Fibroblast of skin of left quadriceps (primary cell): Measurements from ENCODE around the gene AGXT.

Experiments
- DNase-seq, 2 experiments: peaks; one replicate each; pipeline ENCODE4 v3.0.0-alpha.2; 2013; ENCODE audit warnings: low read depth in 2 of 2

Gene AGXT

DNA sequence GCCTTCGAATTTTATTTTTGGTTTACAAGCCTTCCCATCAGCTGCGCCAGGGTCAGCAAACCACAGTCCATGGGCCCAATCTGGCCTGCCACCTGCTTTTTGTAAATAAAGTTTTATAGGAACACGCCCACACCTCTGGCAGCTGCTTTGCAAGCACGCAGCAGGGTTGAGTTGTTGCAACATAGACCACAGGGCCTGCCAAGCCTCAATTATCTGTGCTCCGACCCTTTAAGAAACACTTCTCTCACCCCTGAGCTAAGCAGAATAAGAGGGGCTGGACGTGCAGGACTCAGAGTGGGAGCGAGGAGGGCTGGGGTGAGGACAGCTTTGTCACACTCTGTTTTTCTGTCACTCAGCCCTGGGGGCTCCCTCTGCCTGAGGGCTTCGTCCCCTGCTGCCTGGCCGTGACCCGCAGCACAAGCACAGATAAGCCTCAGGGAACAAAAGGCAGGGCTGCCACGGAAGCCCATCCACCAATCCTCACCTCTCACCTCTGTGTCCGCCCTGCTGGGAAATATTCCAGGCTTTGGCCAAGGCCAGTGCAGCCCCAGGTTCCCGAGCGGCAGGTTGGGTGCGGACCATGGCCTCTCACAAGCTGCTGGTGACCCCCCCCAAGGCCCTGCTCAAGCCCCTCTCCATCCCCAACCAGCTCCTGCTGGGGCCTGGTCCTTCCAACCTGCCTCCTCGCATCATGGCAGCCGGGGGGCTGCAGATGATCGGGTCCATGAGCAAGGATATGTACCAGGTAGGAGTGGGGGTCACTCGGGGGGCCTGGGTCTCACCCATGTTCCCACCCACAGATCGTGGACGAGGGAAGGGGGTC is at the start of gene AGXT:
AGXT (plus strand) TSS at position 539 of the 823 bp plus-strand sequence; CDS start at position 581, 42 bp downstream.
- DNase-seq, result no peak

DNA sequence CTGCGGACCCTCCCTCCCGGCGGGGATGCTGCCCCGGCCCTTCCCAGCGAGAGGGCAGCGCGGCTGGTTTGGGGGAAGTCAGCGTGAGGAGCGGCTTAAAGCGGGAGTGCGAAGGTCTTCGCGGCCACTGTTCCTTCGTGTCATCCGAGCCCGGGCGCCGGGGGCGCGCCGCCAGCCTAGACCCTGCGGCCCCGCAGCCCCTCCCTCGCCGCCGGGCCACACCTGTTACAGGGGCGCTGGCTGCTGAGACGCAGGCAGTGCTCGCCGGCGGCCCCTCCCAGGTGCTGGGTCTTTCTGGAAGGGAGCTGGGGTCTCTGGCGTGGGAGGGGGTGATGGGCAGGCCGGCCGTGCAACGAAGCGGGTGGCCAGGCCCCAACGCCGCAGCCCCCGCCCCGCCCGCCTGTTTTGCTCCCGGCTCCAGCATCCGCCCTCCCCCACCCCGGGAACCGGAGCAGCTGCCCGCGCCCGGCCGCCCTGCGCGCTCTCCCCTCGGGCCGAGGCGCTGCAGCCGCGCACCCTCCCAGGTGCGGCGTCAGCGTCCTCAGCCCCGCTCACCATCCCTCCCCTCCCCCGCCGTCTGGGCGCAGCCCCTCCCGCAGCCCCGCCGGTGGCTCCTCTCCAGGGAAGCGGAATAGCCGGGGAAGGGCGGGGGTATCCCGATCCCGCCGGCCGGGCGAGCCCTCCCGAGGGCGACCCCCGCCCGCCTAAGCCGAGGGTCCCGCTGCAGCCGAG is 49.3 kb upstream of the AGXT start:
- DNase-seq, result no peak

DNA sequence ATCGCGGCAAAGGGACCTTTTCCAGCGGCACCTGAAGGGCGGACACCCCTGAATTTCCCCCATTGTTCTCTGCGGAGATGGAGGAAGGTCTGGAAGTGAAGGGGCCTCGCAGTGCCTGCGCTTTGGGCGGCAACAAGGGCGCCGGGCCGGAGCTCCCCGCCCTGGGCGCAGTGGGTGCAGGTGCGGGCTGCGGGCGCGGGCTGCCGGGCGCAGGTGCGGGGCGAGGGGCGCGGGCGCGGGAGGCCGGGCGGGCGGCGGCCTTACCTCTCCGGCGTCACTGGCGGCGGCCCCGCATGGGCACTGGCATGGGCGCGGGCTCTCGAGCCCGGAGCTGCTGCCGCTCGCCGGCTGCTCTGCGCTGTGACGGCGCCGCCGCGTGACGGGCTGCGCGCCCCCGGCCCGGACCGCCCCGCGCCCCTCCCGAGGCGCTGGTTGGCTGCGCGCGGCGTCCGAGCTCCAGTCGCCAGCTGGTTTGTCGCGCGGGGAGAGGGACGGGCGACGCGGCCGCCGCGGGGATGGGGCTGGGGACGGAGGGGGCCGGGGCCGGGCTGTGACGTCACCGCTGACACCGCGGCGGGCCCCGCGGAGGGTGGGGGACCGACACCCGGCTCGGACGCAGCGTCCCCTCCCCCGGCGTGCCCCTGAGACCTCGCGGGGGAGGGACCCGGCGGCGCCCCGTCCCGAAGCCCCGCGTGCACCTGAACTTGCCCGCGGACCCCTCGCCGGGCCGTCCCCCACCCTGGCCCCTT is 48.6 kb upstream of the AGXT start, which contains the start of gene KIF1A:
KIF1A (minus strand) TSS at position 362 of the 749 bp plus-strand sequence. CDS start 22,467 bp downstream, outside the sequence.
- no peak for DNase-seq

DNA sequence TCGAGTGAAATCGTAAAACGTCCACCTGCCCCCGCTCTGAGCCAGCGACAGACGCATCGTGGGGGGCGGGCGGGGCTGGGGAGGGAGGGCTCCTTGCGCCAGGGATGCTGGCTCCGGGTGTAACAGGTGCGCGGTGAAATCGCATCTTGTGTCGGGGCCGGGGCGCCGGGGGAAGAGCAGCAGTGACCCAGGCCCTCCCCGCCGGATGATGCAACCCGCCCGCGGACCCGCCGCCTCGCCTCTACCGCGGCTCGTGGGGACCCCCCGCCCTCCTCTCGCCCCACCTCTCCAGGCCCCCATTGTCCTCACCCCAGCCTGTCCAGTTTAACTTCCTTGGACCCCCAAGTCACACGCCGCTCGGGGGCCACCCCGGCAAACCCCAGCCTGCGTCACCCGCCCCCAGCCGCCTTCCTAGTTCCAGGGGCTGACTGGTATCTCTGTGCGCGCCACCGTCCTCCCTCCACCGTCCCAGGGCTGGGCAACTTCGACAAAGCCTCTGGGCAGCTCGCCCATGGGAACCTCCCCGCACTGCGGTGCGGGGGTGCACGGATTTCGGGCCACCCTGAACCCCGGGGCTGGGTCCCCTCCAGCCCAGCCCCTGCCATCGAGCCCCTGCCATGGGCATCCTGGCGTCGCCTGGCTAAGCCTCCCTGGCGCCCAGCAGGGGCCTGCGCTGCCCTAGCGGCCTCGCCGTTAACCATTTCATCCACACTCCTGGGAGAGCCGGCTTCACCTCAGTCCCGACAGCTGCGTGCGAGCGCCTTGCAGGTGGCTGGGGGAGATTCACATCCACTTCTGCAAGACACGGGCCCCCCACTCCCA is 47.8 kb upstream of the AGXT start:
- no peak for DNase-seq

GRCh38 chr2:240821429-240821778 is 47.2 kb upstream of the AGXT start:
- no peak for DNase-seq

GRCh38 chr2:240822280-240822847 is 46.3 kb upstream of the AGXT start:
- DNase-seq, result no peak

- no peak for DNase-seq
Observed at GRCh38 chr2:240823449-240824336, 44.9 kb upstream of the AGXT start.

DNA sequence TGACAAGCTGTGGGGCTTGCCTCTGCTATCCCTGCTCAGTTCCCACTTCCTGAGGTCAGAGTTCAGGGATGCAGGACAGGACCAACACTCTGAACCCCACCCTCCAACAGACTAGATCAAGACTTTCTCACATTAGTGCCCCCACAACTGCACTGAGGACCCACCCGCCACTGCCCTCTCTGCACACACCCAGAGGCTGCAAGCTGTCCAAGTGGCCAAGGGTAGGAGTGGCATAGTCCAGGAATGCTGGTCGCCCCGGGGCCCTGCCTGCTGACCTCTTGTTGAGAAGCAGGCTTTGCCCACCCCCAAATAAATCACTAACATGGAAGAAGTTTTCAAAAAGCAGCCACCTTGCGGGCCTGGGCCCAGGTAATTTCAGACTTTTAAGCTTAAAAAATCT is 43.1 kb upstream of the AGXT start:
- DNase-seq, result no peak

DNA sequence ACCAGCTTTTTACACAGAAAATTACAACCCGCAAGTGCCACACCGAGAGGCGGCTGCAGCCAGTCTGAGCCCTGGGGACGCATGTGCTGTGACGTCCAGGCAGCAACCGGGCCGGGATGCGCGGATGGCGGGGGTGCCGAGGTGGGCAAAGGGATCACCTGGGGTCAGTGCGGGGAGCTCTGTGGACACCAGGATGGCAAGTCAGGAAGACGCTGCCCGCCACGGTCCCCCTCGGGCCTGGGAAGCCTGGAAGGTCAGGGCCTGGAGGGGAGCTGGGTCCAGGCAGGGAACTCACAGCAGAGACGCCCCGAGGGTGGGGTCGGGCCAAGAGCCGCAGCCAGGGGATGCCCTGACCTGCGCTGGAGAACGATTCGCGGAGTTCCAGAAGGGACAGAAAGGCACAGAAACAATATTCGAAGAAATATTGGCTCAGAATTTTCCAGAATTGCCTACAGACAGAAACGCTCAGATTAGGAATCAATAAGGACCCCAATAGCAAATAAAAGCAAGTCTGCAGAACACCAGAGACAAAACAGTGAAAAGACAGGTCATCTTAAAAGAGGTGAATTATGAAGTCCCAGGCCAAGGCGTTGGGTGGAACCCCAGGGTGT is 36.9 kb upstream of the AGXT start:
- DNase-seq, result no peak

- DNase-seq, result peak; percentile 60 to 66
Observed at GRCh38 chr2:240832205-240832727, 36.4 kb upstream of the AGXT start.

- DNase-seq, result no peak
Observed at GRCh38 chr2:240832921-240833494, 35.6 kb upstream of the AGXT start.

DNA sequence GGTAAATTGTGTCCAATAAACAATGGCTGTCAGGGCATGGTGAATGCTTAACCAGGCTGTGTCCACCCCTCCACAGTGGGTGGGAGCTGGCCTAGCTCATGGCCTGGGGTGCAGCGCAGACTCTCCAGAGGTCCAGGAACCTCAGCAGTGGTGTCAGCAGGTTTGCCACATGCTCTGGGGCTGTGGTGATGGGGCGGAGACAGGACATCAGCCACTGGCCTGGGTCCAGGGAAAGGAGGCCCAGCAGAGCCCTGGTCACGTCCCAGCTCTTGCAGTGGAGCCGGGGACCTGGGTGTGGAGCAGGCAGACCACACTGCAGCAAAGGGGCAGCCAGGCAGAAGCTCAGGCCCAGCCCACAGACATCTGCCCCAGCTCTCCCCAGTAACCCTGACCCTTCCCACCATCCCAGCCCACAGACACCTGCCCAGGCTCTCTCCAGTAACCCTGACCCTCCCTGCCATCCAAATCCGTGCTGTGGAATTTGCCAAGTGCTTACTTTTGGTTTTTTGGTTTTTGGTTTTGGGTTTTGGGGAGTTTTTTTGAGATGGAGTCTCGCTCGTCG is 34.8 kb upstream of the AGXT start:
- DNase-seq, result no peak

DNA sequence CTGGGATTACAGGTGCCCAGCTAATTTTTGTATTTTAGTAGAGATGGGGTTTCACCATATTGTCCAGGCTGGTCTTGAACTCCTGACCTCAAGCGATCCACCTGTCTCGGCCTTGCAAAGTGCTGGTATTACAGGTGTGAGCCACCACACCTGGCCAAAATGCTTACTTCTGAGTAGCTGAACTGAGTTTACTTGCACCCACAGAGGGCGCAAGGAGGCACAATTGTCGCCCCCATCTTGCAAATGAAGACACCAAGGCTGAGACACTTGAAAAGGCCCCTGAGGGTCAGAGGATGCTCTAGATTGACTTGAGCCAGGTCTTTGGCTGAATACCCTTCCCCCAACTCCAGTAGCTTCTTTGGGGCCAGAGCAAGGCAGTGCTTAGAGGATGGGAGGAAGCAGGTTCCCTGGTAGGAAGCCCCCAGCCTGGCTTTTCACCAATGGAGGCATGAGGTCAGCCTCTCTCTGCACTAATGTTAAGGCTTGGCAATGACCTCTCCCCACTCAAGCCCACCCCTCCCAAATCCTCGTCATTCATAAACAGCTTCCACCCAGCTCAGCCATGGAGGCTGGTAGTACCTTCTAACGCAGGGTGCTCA is 34.1 kb upstream of the AGXT start:
- no peak for DNase-seq

- no peak for DNase-seq
Observed at GRCh38 chr2:240835528-240835927, 33.1 kb upstream of the AGXT start.

DNA sequence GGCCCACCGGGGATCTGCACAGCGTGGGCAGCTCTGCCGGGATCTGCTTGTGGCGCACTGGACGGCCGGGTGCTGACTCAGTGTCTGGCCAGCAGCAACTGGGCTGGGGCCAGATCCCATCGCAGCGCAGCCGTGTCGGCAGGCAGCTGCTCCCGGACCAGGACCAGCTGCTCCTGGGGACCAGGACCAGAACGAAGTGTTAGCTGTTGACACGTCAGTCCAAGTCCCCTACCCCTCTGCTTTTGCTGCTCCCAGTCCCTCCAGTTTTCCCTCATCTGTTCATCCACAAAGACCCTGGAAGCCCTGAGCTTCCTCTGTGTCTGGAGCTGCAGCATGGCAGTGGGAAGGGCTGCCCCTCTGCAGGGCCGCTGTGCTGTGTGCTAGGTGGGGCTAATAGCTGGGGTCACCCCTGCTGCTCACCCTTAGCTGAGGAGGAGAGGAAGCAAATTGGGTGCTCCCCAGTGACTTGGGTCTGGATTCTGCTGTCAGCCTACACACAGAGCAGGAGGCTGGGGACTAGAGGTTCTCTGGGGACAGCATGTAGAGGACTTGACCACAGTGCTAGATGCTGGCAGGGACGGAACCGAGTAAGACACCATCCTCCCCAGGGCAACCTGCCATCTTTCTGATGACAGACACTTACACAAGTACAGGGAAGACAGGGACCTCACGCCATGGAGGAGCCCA is 31.7 kb upstream of the AGXT start:
- no peak for DNase-seq

DNA sequence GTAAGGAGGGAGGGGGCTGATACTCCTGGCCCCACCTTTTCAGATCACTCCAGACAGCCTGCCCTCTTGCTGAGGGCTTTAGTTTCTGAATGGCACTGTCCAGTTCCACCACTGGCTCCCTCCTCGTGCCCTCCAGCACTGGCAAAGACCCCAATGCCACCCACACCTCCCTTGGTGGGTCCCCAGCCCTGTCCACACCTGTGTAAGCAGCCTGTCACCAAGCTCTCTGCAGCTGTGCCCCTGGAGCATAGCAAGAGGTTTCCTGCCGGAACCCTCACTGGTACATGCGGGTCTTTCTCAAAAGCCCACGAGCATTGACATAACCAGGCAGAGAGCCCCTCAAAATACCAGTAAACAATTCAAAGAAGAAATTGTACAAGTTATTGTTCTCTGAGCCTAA is 31.0 kb upstream of the AGXT start:
- DNase-seq, result no peak
